ENCODE measurements around the gene ZNF565. TPM values are rescaled to one million over a fixed set of nuclear protein-coding genes. Genes with fewer than 3 reads are reported as not detected.
"Not testable (repeated sequence)": the region's sequence is repeated elsewhere in the genome, so short reads cannot be mapped to it uniquely, and the experiment has no call there.

Gene ZNF565
- total RNA-seq, 1 experiment from 2014 or later: 3.5 TPM

DNA sequence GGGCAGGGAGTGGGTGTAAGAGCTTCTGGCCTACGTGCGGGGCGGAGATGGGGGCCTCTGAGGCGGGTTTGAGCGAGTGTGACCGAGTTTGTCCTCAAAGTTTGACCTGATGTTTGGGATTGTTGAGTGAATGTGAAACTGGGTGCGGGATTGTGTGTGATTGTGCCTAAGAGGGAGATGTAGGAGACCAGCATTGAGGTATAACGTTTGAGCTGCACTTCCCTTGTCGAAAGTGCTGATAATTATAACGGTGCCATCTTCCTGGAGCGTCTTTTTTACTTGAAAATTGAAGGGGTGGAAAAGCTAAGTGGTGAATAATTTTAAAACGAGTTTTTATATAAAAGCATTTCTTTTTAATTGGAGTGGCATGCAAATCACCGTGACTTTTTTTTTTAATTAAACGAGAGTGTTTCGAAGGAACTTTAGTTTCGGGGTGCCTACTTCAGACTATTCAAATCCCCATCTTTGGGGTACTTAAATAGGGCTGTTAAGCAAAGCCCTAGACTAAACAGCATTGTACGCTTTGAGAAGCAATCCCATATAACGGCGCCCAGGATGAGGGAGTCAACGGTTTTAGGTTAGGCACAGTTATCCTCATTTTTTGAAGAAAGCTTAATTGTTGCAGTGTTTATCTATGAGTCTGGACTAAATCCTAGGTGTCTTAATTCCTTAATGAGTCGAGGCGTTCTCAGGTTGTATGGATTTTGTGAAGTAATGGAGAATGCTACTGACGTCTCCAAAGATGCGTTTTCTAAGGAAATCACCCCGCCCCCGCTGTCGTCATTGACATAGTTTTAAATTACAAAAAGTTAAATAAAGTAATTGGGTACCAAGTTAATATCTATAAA lies 1.0 kb upstream of the ZNF565 start:
- DNase-seq (ENCODE audit: low spot score): no peak
- in situ Hi-C loops (cut with HindIII; ENCODE audit: low sequenced_read_pairs): no loop called here

DNA sequence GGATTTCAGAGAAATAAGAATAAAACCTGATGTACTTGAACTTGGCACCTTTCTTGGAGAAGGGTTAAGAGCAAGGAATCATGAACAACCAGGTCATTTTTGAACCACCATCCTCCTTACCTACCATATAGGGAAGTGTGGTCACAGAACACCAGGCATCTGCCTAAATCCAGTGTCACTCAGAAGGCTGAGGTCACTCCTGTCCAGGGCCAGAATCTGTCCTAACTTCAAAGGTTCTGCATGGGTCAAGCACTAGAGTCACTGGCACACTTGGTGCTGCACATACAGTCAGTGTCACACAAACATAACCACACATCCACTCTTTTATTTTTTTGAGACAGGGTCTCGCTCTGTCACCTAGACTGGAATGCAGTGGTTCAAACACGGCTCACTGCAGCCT lies 1.6 kb downstream of the ZNF565 start:
- in situ Hi-C loops (cut with HindIII; ENCODE audit: low sequenced_read_pairs): no loop called here
- DNase-seq (ENCODE audit: low spot score): no peak

DNA sequence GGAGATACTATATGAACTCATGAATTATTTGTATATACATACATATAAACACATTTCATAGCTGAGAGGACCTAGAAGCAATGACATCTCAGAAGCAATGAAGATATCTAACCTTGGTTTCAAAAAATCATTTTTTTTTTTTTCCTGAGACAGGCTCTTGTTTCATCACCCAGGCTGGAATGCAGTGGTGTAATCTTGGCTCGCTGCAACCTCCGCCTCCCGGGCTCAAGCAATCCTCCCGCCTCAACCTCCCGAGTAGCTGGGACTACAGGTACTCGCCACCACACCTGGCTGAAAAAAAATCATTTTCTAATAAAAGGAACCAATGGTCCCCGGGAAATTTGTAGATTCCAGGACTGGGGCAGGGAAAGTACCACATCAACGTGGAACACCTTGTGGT lies 4.0 kb downstream of the ZNF565 start:
- DNase-seq (ENCODE audit: low spot score): no peak
- in situ Hi-C loops (cut with HindIII; ENCODE audit: low sequenced_read_pairs): no loop called here

DNA sequence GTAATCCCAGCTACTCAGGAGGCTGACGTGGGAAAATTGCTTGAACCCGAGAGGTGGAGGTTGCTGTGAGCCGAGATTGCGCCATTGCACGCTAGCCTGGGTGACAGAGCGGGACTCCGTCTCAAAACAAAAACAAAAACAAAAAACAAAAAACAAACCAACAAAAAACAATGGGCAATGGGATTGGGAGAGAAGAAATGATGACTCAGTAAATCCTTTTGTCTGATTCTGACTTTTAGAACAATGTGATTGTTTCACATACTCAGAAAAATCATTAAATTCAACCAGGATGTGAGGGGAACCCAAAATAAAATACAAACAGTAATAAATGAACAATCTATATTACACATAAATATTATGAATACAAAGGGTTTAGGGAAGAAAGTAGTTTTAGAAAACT lies 5.1 kb downstream of the ZNF565 start:
- no peak for DNase-seq (ENCODE audit: low spot score)
- in situ Hi-C loops (cut with HindIII; ENCODE audit: low sequenced_read_pairs): no loop called here

DNA sequence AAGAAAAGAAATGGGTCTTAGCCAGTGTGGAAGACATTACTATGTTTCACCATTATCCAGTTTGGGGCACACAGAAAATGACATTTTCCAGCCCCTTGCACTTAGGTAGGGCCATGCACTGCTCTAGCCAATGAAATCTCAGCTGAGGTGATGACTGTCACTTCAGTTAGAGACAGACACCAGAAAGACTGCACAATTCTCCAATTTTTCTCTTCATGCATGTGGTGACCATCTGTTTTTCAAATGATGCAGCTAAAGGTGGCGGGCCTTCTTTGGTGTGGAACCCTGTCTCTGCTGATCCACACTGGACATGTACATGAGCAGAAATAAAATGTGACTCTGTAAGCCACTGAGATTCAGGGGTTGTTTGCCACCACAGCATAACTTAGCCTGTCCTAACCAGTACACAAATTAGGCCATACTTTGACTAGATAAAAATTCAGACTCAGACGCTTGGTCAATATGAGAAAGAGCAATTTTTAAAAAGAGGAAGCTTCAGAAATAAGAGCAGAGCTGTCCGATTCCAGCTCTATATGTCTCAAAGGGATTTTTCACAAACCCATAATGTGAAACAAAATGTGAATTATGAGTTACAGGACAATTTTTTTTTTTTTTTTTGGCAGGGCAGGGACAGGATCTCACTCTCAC lies 6.7 kb downstream of the ZNF565 start:
- DNase-seq (ENCODE audit: low spot score): peak; percentile 62
- in situ Hi-C loops (cut with HindIII; ENCODE audit: low sequenced_read_pairs): no loop called here

DNA sequence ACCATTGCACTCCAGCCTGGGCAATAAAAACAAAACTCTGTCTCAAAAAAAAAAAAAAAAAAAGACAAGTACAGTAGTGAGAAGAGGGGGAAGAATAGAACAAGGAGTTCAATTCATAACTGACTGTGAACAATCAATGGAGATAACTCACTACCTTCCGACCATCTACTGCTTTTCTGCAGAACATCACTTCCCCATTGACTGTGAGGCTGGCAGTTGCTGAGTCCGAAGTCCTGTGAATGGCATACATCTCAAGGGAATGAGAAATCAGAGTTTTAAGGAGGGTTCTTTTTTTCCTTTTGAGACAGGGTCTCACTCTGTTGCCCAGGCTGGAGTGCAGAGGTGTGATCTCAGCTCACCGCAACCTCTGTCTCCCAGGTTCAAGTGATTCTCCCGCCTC lies 11.2 kb downstream of the ZNF565 start:
- DNase-seq (ENCODE audit: low spot score): no peak
- in situ Hi-C loops (cut with HindIII; ENCODE audit: low sequenced_read_pairs): no loop called here

DNA sequence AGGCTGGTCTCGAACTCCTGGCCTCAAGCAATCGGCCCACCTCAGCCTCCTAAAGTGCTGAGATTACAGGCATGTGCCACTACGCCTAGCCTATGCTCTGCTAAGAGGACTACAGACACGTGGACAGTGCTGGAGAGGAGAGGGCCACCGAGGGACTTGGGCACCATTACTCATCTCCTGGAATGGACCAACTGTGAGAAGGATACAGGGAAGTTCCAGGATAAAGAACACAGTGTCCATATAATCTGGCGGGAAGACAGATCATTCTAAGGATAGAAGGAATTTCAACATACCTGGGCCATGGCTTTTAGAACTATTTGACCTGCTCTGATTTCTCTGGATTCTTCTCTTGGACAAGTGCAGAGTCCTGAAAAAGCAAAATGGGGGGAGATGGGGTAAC lies 12.8 kb downstream of the ZNF565 start:
- no peak for DNase-seq (ENCODE audit: low spot score)
- in situ Hi-C loops (cut with HindIII; ENCODE audit: low sequenced_read_pairs): no loop called here

DNA sequence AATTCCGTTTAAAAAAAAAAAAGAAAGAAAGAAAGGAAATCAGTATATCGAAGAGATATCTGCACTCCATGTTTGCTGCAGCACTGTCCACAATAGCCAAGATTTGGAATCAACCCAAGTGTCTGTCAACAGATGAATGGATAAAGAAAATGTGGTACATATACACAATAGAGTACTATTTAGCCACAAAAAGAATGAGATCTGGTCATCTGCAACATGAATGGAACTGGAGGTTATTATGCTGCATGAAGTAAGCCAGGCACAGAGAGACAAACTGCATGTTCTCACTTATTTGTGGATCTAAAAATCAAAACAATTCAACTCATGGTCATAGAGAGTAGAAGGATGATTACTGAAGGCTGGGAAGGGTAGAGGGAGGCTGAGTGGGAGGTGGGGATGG lies 16.3 kb downstream of the ZNF565 start:
- DNase-seq (ENCODE audit: low spot score): no peak
- in situ Hi-C loops (cut with HindIII; ENCODE audit: low sequenced_read_pairs): no loop called here

DNA sequence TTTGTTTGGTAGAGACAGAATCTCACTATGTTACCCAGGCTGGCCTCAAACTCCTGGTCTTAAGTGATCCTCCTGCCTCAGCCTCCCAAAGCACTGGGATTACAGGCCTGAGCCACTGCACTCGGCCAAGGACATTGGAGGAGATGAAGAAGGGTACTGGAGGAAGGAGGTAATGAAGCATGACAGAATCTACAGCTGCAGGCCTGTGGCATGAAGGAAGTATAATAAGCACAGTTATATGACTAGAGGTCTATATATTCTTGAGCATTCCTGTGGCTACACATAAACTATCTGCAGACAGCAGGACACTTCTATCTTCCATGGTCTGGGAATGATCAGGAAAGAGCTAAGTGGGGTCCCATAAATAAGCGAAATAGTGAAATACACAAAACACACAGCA lies 18.2 kb downstream of the ZNF565 start:
- DNase-seq (ENCODE audit: low spot score): no peak
- in situ Hi-C loops (cut with HindIII; ENCODE audit: low sequenced_read_pairs): no loop called here

DNA sequence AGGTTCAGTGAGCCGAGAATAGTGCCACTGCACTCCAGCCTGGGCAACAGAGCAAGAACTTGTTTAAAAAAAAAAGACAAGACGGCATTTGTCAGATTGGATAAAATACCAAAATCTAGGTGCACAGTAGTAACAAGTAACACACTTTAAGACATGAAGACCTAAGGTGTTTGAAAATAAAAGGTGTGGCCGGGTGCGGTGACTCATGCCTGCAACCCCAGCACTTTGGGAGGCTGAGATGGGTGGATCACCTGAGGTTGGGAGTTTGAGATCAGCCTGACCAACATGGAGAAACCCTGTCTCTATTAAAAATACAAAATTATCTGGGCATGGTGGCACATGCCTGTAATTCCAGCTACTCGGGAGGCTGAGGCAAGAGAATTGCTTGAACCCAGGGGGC lies 27.7 kb downstream of the ZNF565 start:
- in situ Hi-C loops (cut with HindIII; ENCODE audit: low sequenced_read_pairs); DNase-seq (ENCODE audit: low spot score): not testable (repeated sequence)

DNA sequence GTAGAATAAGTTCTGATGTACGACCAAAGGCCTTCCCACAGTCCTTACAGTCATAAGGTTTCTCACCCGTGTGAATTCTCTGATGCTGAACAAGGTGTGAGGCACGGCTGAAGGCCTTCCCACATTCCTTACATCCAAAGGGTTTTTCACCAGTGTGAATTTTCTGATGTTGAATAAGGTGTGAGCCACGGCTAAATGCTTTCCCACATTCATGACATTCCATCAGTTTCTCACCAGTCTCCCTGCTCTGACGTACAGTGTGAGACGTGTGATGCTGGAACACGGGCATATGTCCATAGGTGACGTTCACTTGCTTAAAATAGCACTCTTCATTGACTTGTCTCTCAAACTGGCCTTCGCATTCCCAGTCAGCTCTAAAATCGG lies 31.2 kb downstream of the ZNF565 start:
- in situ Hi-C loops (cut with HindIII; ENCODE audit: low sequenced_read_pairs): no loop called here
- no peak for DNase-seq (ENCODE audit: low spot score)

DNA sequence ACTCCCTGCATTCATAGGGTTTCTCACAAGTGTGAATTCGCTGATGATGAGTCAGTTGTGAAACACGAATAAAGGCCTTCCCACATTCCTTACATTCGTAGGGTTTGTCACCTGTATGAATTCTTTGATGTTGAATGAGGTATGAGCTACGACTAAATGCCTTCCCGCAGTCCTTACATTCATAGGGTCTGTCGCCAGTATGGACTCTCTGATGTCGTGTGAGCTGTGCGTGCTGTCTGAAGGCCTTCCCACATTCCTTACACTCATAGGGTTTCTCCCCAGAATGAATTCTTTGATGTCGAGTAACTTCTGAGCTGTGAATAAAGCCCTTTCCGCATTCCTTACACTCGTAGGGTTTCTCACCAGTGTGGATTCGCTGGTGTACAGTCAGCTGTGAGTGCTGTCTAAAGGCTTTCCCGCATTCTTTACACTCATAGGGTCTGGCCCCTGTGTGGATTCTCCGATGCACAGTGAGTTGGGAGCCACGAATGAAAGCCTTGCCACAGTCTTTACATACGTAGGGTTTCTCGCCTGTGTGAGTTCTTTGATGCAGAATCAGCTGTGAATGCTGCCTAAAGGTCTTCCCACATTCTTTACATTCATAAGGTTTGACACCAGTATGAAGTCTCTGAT lies 31.7 kb downstream of the ZNF565 start:
- DNase-seq (ENCODE audit: low spot score): no peak
- in situ Hi-C loops (cut with HindIII; ENCODE audit: low sequenced_read_pairs): no loop called here

DNA sequence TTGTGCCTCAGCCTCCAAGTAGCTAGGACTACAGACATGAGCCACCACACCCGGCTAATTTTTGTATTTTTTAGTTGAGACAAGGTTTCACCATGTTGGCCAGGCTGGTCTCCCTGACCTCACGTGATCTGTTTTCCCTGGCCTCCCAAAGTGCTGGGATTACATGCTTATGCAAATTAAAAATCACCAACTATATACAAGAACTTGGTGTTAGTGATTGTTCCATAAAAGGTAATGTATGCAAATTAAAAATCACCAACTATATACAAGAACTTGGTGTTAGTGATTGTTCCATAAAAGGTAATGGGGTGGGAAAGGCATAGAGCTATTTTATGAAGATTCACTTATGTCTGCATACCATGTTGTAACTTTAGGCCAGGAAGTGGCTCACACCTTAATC lies 35.4 kb downstream of the ZNF565 start:
- DNase-seq (ENCODE audit: low spot score); in situ Hi-C loops (cut with HindIII; ENCODE audit: low sequenced_read_pairs): not testable (repeated sequence)

DNA sequence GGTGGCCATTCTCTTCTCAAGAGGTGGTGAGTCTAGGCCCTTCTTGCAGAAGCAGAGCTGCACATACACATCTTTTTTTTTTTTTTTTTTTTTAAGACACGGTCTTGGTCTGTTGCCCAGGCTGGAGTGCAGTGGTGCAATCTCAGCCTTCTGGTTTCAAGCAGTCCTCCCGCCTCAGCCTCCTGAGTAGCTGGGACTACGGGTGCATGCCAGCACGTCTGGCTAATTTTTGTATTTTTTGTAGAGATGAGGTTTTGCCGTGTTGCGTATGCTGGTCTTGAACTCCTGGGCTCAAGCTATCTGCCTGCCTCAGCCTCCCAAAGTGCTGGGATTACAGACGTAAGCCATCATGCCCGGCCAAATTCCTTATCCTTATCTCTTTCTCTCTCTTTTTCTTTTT lies 40.6 kb downstream of the ZNF565 start:
- in situ Hi-C loops (cut with HindIII; ENCODE audit: low sequenced_read_pairs); DNase-seq (ENCODE audit: low spot score): not testable (repeated sequence)

DNA sequence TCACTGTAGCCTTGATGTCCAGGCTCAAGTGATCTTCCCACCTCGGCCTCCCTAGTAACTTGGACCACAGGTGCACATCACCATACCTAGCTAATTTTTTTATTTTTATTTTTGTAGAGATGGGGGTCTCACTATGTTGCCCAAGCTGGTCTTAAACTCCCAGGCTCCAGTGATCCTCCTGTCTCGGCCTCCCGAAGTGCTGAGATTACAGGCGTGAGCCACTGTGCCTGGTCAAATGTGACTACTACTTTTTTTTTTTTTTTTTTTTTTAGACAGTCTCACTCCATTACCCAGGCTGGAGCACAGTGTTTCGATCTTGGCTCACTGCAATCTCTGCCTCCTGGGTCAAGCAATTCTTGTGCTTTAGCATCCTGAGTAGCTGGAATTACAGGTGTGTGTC lies 41.6 kb downstream of the ZNF565 start:
- no peak for DNase-seq (ENCODE audit: low spot score)
- in situ Hi-C loops (cut with HindIII; ENCODE audit: low sequenced_read_pairs): no loop called here

DNA sequence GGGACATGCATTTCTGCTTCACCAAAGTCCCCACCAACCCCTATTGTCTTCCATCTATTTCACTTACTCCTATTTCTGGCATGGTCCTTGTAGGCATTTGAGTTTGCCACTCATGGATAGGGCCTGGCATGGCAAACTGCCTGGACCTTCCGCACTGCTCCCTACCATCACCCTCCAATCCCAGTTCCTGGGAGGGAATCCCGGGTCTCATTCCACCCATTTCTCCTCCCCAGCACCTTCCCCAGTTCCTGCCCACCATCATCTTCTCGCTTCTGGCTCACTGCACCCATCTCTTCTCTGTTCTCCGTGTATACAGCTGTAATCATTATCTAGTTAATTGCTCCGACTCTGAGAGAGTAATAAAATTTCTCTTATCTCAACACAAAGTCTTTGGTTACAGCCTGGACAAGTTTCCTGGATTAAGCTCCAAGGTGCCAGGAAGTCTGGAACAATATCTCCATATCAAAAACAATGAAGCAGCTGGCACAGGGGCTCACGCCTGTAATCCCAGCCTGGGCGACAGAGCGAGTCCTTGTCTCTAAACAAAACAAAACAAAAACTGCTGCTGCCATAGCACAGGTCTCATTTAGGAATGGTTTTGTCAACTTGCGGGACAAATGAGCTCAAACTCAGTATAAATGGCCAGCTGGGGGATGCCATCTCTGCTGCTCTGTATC lies 45.2 kb downstream of the ZNF565 start:
- in situ Hi-C loops (cut with HindIII; ENCODE audit: low sequenced_read_pairs): no loop called here
- no peak for DNase-seq (ENCODE audit: low spot score)

DNA sequence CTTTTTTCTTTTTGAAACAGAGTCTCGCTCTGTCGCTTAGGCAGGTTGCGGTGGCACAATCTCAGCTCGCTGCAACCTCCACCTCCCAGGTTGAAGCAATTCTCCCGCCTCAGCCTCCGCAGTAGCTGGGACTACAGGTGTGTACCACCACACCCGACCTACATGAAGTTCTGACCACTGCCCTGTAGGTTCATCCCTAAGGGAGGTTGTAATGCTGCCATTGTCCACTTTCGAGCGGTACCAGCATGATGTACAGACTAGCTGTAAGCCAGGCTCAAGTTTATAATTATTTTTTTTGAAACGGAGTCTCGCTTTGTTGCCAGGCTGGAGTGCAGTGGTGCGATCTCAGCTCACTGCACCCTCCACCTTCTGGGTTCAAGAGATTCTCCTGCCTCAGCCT lies 50.7 kb downstream of the ZNF565 start:
- DNase-seq (ENCODE audit: low spot score): no peak
- in situ Hi-C loops (cut with HindIII; ENCODE audit: low sequenced_read_pairs): no loop called here

DNA sequence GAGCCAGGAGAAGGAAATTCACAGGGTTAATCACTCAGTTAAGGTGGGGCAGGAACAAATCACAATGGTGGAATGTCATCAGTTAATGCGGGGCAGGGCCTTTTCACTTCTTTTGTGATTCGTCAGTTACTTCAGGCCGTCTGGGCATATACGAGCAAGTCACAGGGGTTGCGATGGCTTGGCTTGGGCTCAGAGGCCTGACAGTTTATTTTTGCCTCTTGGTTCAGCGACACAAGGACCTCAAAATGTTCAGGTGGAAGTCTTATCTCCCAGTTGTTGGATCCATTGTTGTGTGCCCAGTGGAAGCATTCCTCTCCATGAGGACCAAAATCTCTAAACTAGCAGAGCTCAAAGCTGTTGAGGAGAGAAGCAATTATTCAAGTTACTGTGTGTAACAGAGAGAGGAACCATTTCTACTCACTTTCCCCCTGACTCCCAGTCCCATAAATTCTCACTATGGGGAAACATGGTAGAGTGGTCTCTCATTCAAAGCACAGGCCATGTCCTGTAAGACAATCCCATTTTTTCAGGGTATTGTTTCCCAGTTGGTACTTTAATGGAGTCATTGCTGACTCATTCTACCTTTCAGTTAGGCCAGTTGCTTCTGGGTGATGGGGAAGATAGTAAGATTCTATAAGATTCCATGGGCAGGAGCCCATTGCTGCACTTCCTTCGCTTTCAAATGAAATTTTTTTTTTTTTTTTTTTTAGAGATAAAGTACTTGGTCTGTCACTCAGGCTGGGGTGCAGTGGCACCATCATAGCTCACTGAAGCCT lies 53.5 kb downstream of the ZNF565 start:
- in situ Hi-C loops (cut with HindIII; ENCODE audit: low sequenced_read_pairs): no loop called here
- DNase-seq (ENCODE audit: low spot score): no peak

DNA sequence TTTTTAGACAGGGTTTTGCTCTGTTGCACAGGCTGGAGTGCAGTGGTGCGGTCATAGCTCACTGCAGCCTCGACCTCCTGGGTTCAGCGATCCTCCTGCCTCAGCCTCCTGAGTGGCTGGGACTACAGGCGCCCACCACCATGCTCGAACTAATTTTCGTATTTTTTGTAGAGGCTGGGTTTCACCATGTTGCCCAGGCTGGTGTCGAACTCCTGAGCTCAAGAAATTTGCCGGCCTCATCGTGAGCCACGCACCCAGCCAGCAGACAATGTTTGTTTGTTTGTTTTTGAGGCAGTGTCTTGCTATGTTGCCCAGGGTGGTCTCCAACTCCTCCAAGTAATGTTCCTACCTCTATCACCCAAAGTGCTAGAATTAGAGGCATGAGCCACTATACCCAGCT lies 61.3 kb downstream of the ZNF565 start:
- in situ Hi-C loops (cut with HindIII; ENCODE audit: low sequenced_read_pairs): no loop called here
- DNase-seq (ENCODE audit: low spot score): no peak

Data from G401 (cell line).